Activated T-cell treated with anti-CD3 and anti-CD28 coated beads, Interleukin-2, amount 50 U/mL, for 24 hours (primary cell): ENCODE data around the gene FBXW11.
"Not testable (repeated sequence)": the region's sequence is repeated elsewhere in the genome, so short reads cannot be mapped to it uniquely, and the experiment has no call there.

Experiments used
- DNase-seq: peaks from one replicate; pipeline ENCODE4 v3.0.0-alpha.2; 2020
- H3K27ac Mint-ChIP-seq: 2 replicates; pipeline ENCODE4 v1.8.0; 2020; ENCODE audit warnings: mild to moderate bottlenecking, mixed read lengths
- H3K27me3 Mint-ChIP-seq: 2 replicates; pipeline ENCODE4 v1.8.0; 2020; ENCODE audit warnings: mixed read lengths
- H3K36me3 Mint-ChIP-seq: 2 replicates; pipeline ENCODE4 v1.8.0; 2020; ENCODE audit warnings: low read depth, mixed read lengths
- H3K4me1 Mint-ChIP-seq: 2 replicates; pipeline ENCODE4 v1.8.0; 2020; ENCODE audit warnings: low read depth, mixed read lengths
- H3K4me3 Mint-ChIP-seq: 2 replicates; pipeline ENCODE4 v1.8.0; 2020; ENCODE audit warnings: mild to moderate bottlenecking, moderate library complexity, mixed read lengths
- H3K9me3 Mint-ChIP-seq: 2 replicates; pipeline ENCODE4 v1.8.0; 2020; ENCODE audit warnings: mixed read lengths

The FBXW11 gene

GRCh38 chr5:171941275-171941674, 65.2 kb downstream of the FBXW11 start:
- H3K9me3 Mint-ChIP-seq, DNase-seq, H3K27me3 Mint-ChIP-seq, H3K4me3 Mint-ChIP-seq: not testable (repeated sequence)
- peak overlapping the region; percentile 76 for H3K27ac Mint-ChIP-seq
- H3K4me1 Mint-ChIP-seq = peaks cover 64% of the 10 kb centered on the region
- H3K36me3 Mint-ChIP-seq = peaks cover 25% of the 10 kb centered on the region

- Mint-ChIP-seq H3K27ac (no peak overlapping the region), H3K4me1 (peaks cover 53% of the 10 kb centered on the region), H3K4me3 (no peak overlapping the region), H3K36me3 (peaks cover 31% of the 10 kb centered on the region), H3K9me3 (peaks cover 2% of the 10 kb centered on the region), H3K27me3 (no peaks in the 10 kb centered on the region)
- no peak for DNase-seq
Observed at GRCh38 chr5:171939951-171940350, 66.5 kb downstream of the FBXW11 start.

- H3K27me3 Mint-ChIP-seq = no peaks in the 10 kb centered on the region
- H3K36me3 Mint-ChIP-seq = peaks cover 38% of the 10 kb centered on the region
- peaks cover 44% of the 10 kb centered on the region for H3K4me1 Mint-ChIP-seq
- H3K27ac Mint-ChIP-seq = no peak overlapping the region
- H3K4me3 Mint-ChIP-seq = no peak overlapping the region
- peaks cover 2% of the 10 kb centered on the region for H3K9me3 Mint-ChIP-seq
- DNase-seq = no peak
Observed at GRCh38 chr5:171938358-171938757, 68.1 kb downstream of the FBXW11 start.

GRCh38 chr5:171937351-171937750, 69.1 kb downstream of the FBXW11 start:
- Mint-ChIP-seq H3K27me3 (no peaks in the 10 kb centered on the region), H3K4me1 (peaks cover 42% of the 10 kb centered on the region), H3K36me3 (peaks cover 41% of the 10 kb centered on the region), H3K9me3 (peaks cover 2% of the 10 kb centered on the region), H3K27ac (no peak overlapping the region), H3K4me3 (no peak overlapping the region)
- no peak for DNase-seq

- peaks cover 2% of the 10 kb centered on the region for H3K9me3 Mint-ChIP-seq
- DNase-seq = no peak
- H3K27ac Mint-ChIP-seq = no peak overlapping the region
- H3K4me3 Mint-ChIP-seq = no peak overlapping the region
- no peaks in the 10 kb centered on the region for H3K27me3 Mint-ChIP-seq
- H3K4me1 Mint-ChIP-seq = peaks cover 50% of the 10 kb centered on the region
- H3K36me3 Mint-ChIP-seq = peaks cover 42% of the 10 kb centered on the region
Observed at GRCh38 chr5:171934586-171934985, 71.9 kb downstream of the FBXW11 start.

GRCh38 chr5:171931163-171931562, 75.3 kb downstream of the FBXW11 start:
- no peaks in the 10 kb centered on the region for H3K27me3 Mint-ChIP-seq
- DNase-seq = no peak
- H3K9me3 Mint-ChIP-seq = peaks cover 2% of the 10 kb centered on the region
- H3K27ac Mint-ChIP-seq = no peak overlapping the region
- H3K4me3 Mint-ChIP-seq = no peak overlapping the region
- peaks cover 54% of the 10 kb centered on the region for H3K4me1 Mint-ChIP-seq
- H3K36me3 Mint-ChIP-seq = peaks cover 31% of the 10 kb centered on the region

GRCh38 chr5:171927345-171927941, 79.0 kb downstream of the FBXW11 start:
- no peak overlapping the region for H3K4me3 Mint-ChIP-seq
- H3K4me1 Mint-ChIP-seq = peaks cover 61% of the 10 kb centered on the region
- H3K27me3 Mint-ChIP-seq = no peaks in the 10 kb centered on the region
- peaks cover 13% of the 10 kb centered on the region for H3K36me3 Mint-ChIP-seq
- DNase-seq = no peak
- H3K27ac Mint-ChIP-seq = no peak overlapping the region
- no peaks in the 10 kb centered on the region for H3K9me3 Mint-ChIP-seq

- Mint-ChIP-seq H3K27ac (no peak overlapping the region), H3K4me3 (no peak overlapping the region), H3K36me3 (peaks cover 10% of the 10 kb centered on the region), H3K4me1 (peaks cover 62% of the 10 kb centered on the region), H3K9me3 (no peaks in the 10 kb centered on the region), H3K27me3 (no peaks in the 10 kb centered on the region)
- DNase-seq = no peak
Observed at GRCh38 chr5:171926311-171926710, 80.1 kb downstream of the FBXW11 start.

GRCh38 chr5:171924493-171925122, 81.8 kb downstream of the FBXW11 start:
- no peaks in the 10 kb centered on the region for H3K9me3 Mint-ChIP-seq
- H3K4me1 Mint-ChIP-seq = peaks cover 60% of the 10 kb centered on the region

GRCh38 chr5:171920765-171921391, 85.6 kb downstream of the FBXW11 start:
- Mint-ChIP-seq H3K36me3 (peaks cover 7% of the 10 kb centered on the region), H3K4me3 (no peak overlapping the region), H3K4me1 (peaks cover 55% of the 10 kb centered on the region), H3K27me3 (no peaks in the 10 kb centered on the region), H3K27ac (no peak overlapping the region), H3K9me3 (no peaks in the 10 kb centered on the region)
- DNase-seq = no peak

More at GRCh38 chr5:171924493-171925122, 81.8 kb downstream of the FBXW11 start:
- no peak for DNase-seq
- H3K27me3 Mint-ChIP-seq = no peaks in the 10 kb centered on the region
- H3K27ac Mint-ChIP-seq = no peak overlapping the region
- peaks cover 12% of the 10 kb centered on the region for H3K36me3 Mint-ChIP-seq
- no peak overlapping the region for H3K4me3 Mint-ChIP-seq

- not testable (repeated sequence) for H3K9me3 Mint-ChIP-seq, DNase-seq, H3K27me3 Mint-ChIP-seq, H3K4me3 Mint-ChIP-seq, H3K27ac Mint-ChIP-seq
- peaks cover 11% of the 10 kb centered on the region for H3K36me3 Mint-ChIP-seq
- H3K4me1 Mint-ChIP-seq = peaks cover 64% of the 10 kb centered on the region
Observed at GRCh38 chr5:171915700-171916099, 90.7 kb downstream of the FBXW11 start.

- Mint-ChIP-seq H3K4me1 (peaks cover 59% of the 10 kb centered on the region), H3K36me3 (peaks cover 18% of the 10 kb centered on the region), H3K27me3 (no peaks in the 10 kb centered on the region), H3K9me3 (no peaks in the 10 kb centered on the region), H3K27ac (no peak overlapping the region), H3K4me3 (no peak overlapping the region)
- no peak for DNase-seq
Observed at GRCh38 chr5:171914726-171915338, 91.6 kb downstream of the FBXW11 start.

- Mint-ChIP-seq H3K4me3 (no peak overlapping the region), H3K36me3 (peaks cover 27% of the 10 kb centered on the region), H3K4me1 (peaks cover 54% of the 10 kb centered on the region), H3K27me3 (no peaks in the 10 kb centered on the region), H3K27ac (peak overlapping the region; percentile 70), H3K9me3 (no peaks in the 10 kb centered on the region)
- DNase-seq = no peak
Observed at GRCh38 chr5:171913987-171914273, 92.5 kb downstream of the FBXW11 start.

GRCh38 chr5:171911152-171911551, 95.3 kb downstream of the FBXW11 start:
- Mint-ChIP-seq H3K36me3 (peaks cover 36% of the 10 kb centered on the region), H3K27ac (peak overlapping the region; percentile 53), H3K9me3 (no peaks in the 10 kb centered on the region), H3K27me3 (no peaks in the 10 kb centered on the region), H3K4me1 (peaks cover 68% of the 10 kb centered on the region), H3K4me3 (no peak overlapping the region)
- no peak for DNase-seq

- DNase-seq = no peak
- H3K4me3 Mint-ChIP-seq = no peak overlapping the region
- no peaks in the 10 kb centered on the region for H3K9me3 Mint-ChIP-seq
- H3K27me3 Mint-ChIP-seq = no peaks in the 10 kb centered on the region
- peaks cover 72% of the 10 kb centered on the region for H3K4me1 Mint-ChIP-seq
- peak overlapping the region; percentile 53 for H3K27ac Mint-ChIP-seq
- peaks cover 51% of the 10 kb centered on the region for H3K36me3 Mint-ChIP-seq
Observed at GRCh38 chr5:171908638-171909037, 97.8 kb downstream of the FBXW11 start.
